Iris pigment epithelial cell (primary cell): ENCODE results near the gene NEURL1.
"Not testable (repeated sequence)": the region's sequence is repeated elsewhere in the genome, so short reads cannot be mapped to it uniquely, and the experiment has no call there.

Source experiments
- DNase-seq: peaks from one replicate; pipeline ENCODE4 v3.0.0-alpha.2; 2011; ENCODE audit warnings: low read depth

Gene NEURL1

GRCh38 chr10:103584216-103585010 lies 90.9 kb downstream of the NEURL1 start:
- DNase-seq = no peak

DNA sequence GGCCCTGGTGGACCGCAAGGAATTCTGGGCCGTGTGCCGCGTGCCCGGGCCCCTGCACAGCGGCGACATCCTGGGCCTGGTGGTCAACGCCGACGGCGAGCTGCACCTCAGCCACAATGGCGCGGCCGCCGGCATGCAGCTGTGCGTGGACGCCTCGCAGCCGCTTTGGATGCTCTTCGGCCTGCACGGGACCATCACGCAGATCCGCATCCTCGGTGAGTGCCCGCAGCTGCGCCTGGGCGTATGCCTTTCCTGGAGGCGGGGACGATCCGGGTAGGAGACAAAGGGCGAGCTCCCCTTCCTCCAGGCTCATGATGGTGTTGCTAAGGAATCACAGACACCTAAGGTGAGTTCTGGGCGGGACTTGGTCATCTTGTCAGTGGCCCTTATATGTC lies 91.5 kb downstream of the NEURL1 start:
- DNase-seq = no peak

DNA sequence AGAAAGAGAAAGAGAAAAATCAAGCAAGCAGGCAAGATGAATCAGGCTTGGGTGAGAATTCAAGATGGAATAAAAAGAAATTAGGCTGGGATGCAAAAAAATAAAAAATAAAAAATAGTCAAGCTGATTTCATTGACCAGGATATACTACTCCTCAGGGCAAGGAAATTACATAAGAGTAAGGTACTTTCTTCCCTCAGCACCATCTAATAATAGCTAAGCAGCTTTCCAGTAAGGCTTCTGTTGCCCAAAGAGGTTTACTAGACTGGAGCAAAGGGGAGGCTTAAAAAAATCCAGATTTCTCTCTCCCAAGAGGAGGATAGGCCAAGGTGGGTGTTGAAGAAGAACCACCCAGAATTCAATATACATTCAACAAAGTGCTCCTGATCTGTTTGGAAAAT lies 93.6 kb downstream of the NEURL1 start:
- no peak for DNase-seq

DNA sequence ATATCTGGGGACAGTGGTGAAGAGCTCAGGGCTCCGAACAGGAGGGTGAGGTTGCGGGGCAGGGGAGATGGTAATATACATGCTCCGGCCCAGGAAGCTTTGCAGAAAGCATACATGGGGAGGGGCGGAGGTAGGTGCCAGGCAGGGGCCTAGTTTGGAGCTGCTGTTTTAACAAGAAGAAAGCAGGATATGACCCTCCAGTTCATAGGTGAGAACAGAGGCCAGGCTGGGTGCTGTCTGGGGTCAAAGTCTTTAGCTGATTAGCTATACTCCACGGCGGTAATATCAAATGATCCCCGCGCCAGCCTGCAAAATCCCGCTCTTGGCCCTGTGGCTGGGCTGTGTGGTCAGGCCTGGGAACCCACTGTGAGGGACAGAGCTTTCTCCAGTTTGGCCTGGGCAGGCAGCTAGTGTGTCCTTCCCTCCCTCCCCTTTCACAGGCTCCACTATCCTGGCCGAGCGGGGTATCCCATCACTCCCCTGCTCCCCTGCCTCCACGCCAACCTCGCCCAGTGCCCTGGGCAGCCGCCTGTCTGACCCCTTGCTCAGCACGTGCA lies 95.6 kb downstream of the NEURL1 start:
- no peak for DNase-seq

- DNase-seq = no peak
Measured at GRCh38 chr10:103590060-103590459, 96.6 kb downstream of the NEURL1 start.

DNA sequence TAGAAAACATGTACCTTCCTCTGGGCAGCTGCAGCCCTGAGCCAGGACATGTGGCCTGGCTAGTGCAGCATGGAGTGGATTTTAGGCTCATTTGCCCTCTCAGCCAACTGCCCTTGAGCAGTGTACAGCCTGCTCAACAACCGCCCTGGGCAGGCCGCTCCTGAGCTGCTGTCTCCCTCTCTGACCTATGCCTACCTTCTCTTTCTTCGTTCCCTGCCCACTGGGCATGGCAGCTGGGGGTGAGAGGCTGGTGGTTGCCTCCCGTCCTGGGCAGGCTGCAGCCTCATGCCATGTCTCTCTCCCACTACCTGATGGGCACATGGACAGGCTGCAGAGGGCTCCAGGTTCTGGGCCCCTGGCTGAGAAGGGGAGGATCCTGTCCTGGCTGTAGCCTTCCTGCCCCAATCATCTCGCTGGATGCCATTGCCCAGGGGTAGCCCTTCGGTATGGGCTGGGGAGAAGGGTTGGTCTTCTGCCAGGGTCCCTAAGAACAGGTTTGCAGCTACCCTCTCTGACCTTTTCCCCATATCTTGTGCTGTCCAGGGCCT lies 97.3 kb downstream of the NEURL1 start:
- DNase-seq = no peak

DNA sequence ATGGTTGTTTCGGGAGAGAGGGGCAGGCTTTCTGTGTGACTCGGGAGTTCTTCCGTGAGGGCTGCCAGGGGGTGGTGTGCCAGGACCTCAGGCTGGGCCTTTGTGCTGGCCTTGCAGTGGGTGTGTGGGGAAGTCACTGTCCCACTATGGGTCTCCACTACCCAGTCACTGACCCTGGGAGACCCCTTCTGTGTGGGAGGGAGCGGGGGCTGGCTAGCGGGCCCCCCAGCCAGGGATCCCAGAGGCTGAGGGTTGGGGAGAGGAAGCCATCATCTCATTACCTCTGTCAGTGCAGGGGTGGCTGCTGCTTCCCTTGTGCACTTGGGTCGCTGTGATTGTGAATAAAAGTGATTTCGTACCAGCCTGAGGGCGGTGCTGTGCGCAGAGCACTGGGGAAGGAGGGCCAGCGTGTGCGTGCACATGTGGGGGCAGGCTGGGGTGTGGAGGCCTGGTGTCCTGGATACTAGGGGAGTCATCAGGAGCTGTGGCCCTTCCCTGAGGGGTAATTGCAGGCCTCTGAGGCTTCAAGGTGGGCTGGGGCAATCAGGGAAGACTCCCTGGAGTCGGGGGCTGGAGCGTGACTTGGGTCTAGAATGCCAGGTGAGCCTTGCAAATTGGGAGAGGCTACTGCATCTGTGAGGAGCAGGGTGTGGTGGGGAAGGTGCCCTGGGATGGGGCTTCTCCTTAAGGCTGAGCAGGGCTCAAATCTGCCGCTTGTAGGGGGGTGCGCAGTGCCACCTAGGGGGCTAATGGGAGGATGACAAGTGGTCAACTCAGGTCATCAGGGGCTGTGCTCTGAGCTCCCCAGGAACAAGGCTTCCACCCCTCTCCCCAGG lies 98.9 kb downstream of the NEURL1 start:
- peak; percentile 40 for DNase-seq

DNA sequence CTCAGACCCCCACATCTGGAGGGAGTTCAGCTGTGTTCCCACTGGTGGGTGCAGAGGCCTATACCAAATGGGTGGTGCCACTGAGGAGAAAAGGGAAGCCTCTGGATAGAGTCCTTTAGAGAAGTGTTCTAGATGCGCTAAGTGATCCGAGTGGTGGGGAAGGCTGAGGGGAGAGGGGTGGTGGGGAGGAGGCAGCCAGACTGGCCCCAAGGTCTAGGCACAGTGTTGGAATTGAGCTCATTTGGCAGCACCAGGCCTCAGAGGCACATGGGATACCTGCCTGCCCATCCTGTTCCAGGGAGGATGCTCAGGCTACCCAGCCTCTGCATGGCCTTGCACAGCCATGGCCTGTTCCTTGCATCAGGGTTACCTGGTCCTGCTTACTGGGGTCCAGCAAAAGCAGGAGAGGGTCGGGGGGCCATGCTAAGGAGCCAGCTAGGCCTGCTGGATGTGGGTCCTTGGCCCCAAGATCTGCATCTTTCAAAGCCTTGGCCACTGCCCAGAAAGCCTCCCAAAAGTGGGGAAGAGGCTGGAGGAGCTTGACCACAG lies 99.6 kb downstream of the NEURL1 start:
- DNase-seq = no peak

DNA sequence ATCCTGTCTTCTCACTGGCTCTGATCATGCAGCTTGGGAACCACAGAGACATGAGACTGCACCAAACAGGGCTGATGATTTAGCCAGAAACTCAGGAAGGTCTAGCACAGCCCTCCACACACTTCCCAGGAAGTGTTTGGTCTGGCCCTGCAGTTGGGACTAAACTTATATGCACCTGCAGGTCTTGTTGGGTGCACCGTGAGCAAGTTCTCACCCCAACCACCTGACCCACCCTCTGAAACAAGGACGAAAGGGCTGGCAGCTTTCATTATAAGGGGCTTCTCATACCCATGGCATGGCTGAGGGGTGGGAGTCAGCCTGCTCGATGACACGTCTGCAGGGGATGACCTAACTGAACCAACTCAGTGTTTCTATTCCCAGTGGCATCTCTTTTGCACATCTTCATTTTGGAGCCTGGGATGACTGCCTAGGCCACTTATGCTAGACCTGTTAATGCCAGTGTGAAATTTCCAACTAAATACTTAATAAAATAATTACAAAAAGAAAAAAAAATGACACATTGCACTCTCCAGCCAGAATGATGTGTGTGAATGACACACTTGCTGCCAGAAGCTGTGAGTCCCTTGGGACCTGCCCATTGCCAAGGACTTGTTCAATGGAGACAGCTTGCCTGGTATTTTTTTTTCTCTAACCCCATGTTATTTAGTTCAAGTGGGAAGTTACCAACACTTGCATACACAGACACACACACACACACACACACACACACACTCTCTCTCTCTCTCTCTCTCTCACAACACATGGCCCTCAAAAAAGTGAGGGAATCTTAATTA lies 102.6 kb downstream of the NEURL1 start:
- no peak for DNase-seq

GRCh38 chr10:103597003-103597402 lies 103.5 kb downstream of the NEURL1 start:
- no peak for DNase-seq

- DNase-seq = peak; percentile 68
Measured at GRCh38 chr10:103598654-103599115, 105.2 kb downstream of the NEURL1 start.

GRCh38 chr10:103599211-103599610 lies 105.7 kb downstream of the NEURL1 start:
- no peak for DNase-seq

- DNase-seq = no peak
Measured at GRCh38 chr10:103599907-103600306, 106.4 kb downstream of the NEURL1 start.

DNA sequence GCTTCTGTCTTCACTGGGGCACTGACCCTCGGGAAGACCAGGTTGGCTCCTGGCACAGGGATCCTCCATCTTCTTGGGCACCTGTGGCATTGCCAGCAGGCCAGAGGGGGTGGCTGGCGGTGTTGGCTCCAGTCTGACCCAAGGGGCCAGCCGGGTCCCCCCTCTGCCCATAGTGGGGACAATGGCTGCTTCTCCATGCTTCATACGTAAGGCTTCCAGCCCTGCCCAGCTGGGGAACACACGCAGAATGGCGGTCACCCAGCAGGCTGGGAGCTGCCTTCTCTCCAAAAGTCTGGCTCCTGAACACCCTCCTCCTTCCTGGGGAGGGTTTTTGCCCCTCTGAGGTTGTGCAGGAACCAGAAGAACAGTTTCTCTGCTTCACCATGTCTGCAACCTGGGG lies 106.8 kb downstream of the NEURL1 start:
- DNase-seq = no peak

DNA sequence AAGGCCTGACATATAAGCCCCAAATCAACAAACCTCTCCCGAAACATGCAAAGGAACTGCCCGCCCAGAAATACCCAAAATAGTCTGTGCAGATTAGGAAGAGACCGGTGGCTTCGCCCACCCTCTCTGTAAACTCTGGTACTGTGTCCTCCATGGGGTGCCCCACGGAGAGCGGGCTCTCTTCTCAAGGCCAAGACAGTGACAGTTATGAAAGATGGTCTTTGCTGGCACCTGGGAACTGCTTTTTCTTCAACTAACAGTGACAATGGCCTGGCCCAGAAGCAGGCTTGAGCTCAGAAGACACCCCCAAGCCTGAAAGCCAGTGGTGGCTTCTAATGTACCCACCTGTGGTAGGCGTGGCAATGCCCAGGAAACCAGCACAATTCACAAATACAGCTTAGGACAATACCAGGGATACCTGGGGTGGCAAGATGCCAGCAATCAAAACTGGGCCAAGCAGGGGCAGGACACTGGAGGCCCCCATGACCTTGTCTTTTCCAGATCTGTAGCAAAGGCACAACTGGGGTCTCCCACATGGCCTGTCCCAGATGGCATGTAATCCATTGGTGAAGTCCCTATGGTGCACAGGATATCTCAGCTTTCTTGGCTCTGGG lies 107.6 kb downstream of the NEURL1 start:
- DNase-seq = no peak

GRCh38 chr10:103602028-103602851 lies 108.7 kb downstream of the NEURL1 start:
- no peak for DNase-seq

DNA sequence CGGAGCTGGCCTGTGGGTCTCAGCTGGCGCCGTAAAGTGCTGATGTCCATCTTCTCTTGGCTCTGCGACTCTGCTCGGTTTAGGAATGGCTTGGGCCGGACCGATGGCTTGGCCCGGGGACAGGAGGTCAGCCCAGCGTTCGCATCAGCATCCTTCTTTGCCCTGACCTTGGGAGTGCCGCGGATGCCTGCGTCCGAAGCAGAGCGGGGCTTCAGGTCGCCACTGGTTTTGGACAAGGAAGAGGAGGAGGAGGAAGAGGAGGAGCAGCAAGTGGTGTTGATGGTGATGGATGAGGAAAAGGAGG lies 109.3 kb downstream of the NEURL1 start:
- DNase-seq = no peak

GRCh38 chr10:103603382-103603781 lies 109.9 kb downstream of the NEURL1 start:
- no peak for DNase-seq

GRCh38 chr10:103605359-103606096 lies 112.0 kb downstream of the NEURL1 start:
- peak; percentile 60 for DNase-seq

DNA sequence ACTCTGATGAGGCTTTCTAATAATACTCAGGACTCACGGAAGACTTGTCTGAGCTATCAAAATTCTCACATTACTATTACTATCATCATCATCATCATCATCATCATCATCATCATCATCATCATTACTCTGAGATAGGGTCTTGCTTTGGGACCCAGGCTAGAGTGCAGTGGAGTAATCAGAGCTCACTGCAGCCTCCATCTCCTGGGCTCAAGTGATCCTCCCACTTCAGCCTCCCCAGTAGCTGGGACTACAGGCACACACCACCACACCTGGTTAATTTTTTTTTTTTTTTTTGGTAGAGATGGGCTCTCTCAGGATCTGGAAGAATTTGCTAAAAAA lies 112.6 kb downstream of the NEURL1 start:
- DNase-seq = not testable (repeated sequence)
